HepG2 (cell line): ENCODE measurements around the gene PCYT2. TPM values are rescaled to one million over a fixed set of nuclear protein-coding genes. Genes with fewer than 3 reads are reported as not detected.

Experiments used
- AGO2 ChIP-seq: fragments of 200-400 bp; formaldehyde crosslinking; optimal IDR thresholded peaks from 2 replicates; pipeline ENCODE3; 2017; ENCODE audit warnings: mild to moderate bottlenecking, low read depth, low read length, moderate library complexity
- CBFB ChIP-seq: sonication (generic); formaldehyde crosslinking; IDR thresholded peaks from 2 replicates; pipeline ENCODE4 v1.4.0; 2020; ENCODE audit warnings: missing genetic modification reagents
- DMAP1 ChIP-seq: IDR thresholded peaks from 2 replicates; pipeline ENCODE4 v1.6.1; 2016
- DPF2 ChIP-seq: sonication (generic); formaldehyde crosslinking; IDR thresholded peaks from 2 replicates; pipeline ENCODE4 v1.4.0; 2020; ENCODE audit warnings: mild to moderate bottlenecking, low read depth, missing genetic modification reagents, borderline replicate concordance
- FOXK1 ChIP-seq: sonication (generic); formaldehyde crosslinking; IDR thresholded peaks from 2 replicates; pipeline ENCODE4 v1.4.0; 2020; ENCODE audit warnings: low read depth, missing genetic modification reagents, borderline replicate concordance
- HMG20B ChIP-seq: conservative IDR thresholded peaks from 2 replicates; pipeline ENCODE4 v1.6.1; 2016; ENCODE audit warnings: missing genetic modification reagents, missing compliant biosample characterization
- HNF4A ChIP-seq: sonication (generic); formaldehyde crosslinking; IDR thresholded peaks from 2 replicates; pipeline ENCODE4 v1.4.0; 2020; ENCODE audit warnings: missing genetic modification reagents
- KDM1A ChIP-seq: IDR thresholded peaks from 2 replicates; pipeline ENCODE4 v1.6.1; 2016; ENCODE audit warnings: missing compliant biosample characterization
- KDM4B ChIP-seq: sonication (generic); formaldehyde crosslinking; IDR thresholded peaks from 2 replicates; pipeline ENCODE4 v1.4.0; 2020; ENCODE audit warnings: missing genetic modification reagents
- KLF15 ChIP-seq: sonication (generic); formaldehyde crosslinking; IDR thresholded peaks from 2 replicates; pipeline ENCODE4 v1.8.1; 2023; ENCODE audit warnings: borderline replicate concordance, mild to moderate bottlenecking, inconsistent platforms, missing genetic modification reagents, mixed read lengths
- KLF9 ChIP-seq: IDR thresholded peaks from 2 replicates; pipeline ENCODE4 v1.6.1; 2016; ENCODE audit warnings: low read depth
- MLLT10 ChIP-seq: sonication (generic); formaldehyde crosslinking; IDR thresholded peaks from 2 replicates; pipeline ENCODE4 v1.4.0; 2020; ENCODE audit warnings: missing genetic modification reagents
- POLR2A ChIP-seq, 2 experiments: IDR thresholded peaks; 2 replicates each; pipeline ENCODE4 v1.6.1; 2011; ENCODE audit warnings: low read depth in 2 of 2, low read length in 2 of 2, mild to moderate bottlenecking in 1 of 2, moderate library complexity in 1 of 2; ENCODE audit not compliant: insufficient read depth in 1 of 2
- SP4 ChIP-seq: sonication (generic); formaldehyde crosslinking; IDR thresholded peaks from 2 replicates; pipeline ENCODE4 v1.8.1; 2023; ENCODE audit warnings: mild to moderate bottlenecking, missing genetic modification reagents
- TMF1 ChIP-seq: sonication (generic); formaldehyde crosslinking; IDR thresholded peaks from 2 replicates; pipeline ENCODE4 v1.8.1; 2022; ENCODE audit warnings: low read depth, missing genetic modification reagents
- ZBTB14 ChIP-seq: sonication (generic); formaldehyde crosslinking; IDR thresholded peaks from 2 replicates; pipeline ENCODE4 v1.4.0; 2020; ENCODE audit warnings: missing genetic modification reagents
- ZMAT3 ChIP-seq: sonication (generic); formaldehyde crosslinking; conservative IDR thresholded peaks from 2 replicates; pipeline ENCODE4 v1.7.0; 2021; ENCODE audit warnings: missing genetic modification reagents
- ZNF121 ChIP-seq: sonication (generic); formaldehyde crosslinking; IDR thresholded peaks from 2 replicates; pipeline ENCODE4 v1.5.0; 2020; ENCODE audit warnings: mild to moderate bottlenecking, missing genetic modification reagents
- ZNF235 ChIP-seq: sonication (generic); formaldehyde crosslinking; IDR thresholded peaks from 2 replicates; pipeline ENCODE4 v1.8.1; 2023; ENCODE audit warnings: mild to moderate bottlenecking, missing genetic modification reagents, borderline replicate concordance
- ZNF253 ChIP-seq: sonication (generic); formaldehyde crosslinking; IDR thresholded peaks from 2 replicates; pipeline ENCODE4 v1.8.0; 2022; ENCODE audit warnings: mild to moderate bottlenecking, missing genetic modification reagents, borderline replicate concordance
- ZNF256 ChIP-seq: sonication (generic); formaldehyde crosslinking; conservative IDR thresholded peaks from 2 replicates; pipeline ENCODE4 v1.4.0; 2020; ENCODE audit warnings: missing genetic modification reagents
- ZNF282 ChIP-seq: fragments of 450-650 bp; IDR thresholded peaks from 2 replicates; pipeline ENCODE4 v1.6.1; 2018; ENCODE audit not compliant: partially characterized antibody
- ZNF432 ChIP-seq: sonication (generic); formaldehyde crosslinking; IDR thresholded peaks from 2 replicates; pipeline ENCODE4 v1.5.0; 2020; ENCODE audit warnings: missing genetic modification reagents, mild to moderate bottlenecking, borderline replicate concordance
- polyA plus RNA-seq, 8 experiments: library from polyadenylated mRNA; depleted of rRNA in 3 of 8; stranded (reverse) in 7 of 8; unstranded in 1 of 8; fragments of >200 nt; fragmentation: Illumina TruSeq in 4 of 8; extraction: Trizol in 4 of 8; gene quantifications; 2 replicates each; pipeline versions ENCODE4 v1.2.1 to v1.2.3, GENCODE V29; 2011 to 2016; ENCODE audit warnings: low read depth in 4 of 8, missing spikeins in 1 of 8, mixed read lengths in 1 of 8; ENCODE audit not compliant: insufficient read depth in 1 of 8
- total RNA-seq, 5 experiments: library from RNA; depleted of rRNA; stranded (reverse); fragments of >200 nt; fragmentation: Illumina TruSeq; extraction: Trizol; gene quantifications; 2 replicates each; pipeline ENCODE4 v1.2.3, GENCODE V29; 2016; ENCODE audit warnings: low read depth in 1 of 5
- TF ChIP-seq, protein P1 (sequence below): sonication (generic); IDR thresholded peaks from 2 replicates; pipeline ENCODE4 v1.6.1; 2016; ENCODE audit warnings: low read depth, borderline replicate concordance
- TF ChIP-seq, protein P2 (sequence below): sonication (generic); formaldehyde crosslinking; IDR thresholded peaks from 2 replicates; pipeline ENCODE4 v1.5.0; 2020; ENCODE audit warnings: missing genetic modification reagents, mild to moderate bottlenecking, borderline replicate concordance
- TF ChIP-seq, protein P3 (sequence below): sonication (generic); formaldehyde crosslinking; IDR thresholded peaks from 2 replicates; pipeline ENCODE4 v1.8.0; 2022; ENCODE audit warnings: missing genetic modification reagents, mild to moderate bottlenecking, borderline replicate concordance
- TF ChIP-seq, protein P4 (sequence below): sonication (generic); formaldehyde crosslinking; IDR thresholded peaks from 2 replicates; pipeline ENCODE4 v1.8.1; 2023; ENCODE audit warnings: mild to moderate bottlenecking, inconsistent platforms, moderate library complexity, missing genetic modification reagents, borderline replicate concordance

Gene PCYT2
- total and polyA plus RNA-seq, 2 of the 13 experiments (the other 11 are each of a cell fraction or from before 2014, with no cell fraction given), result 147 to 297 TPM

GRCh38 chr17:81909231-81909630, 2.0 kb downstream of the PCYT2 start (continued):
- no peak for TF ChIP-seq ZNF235 (CRISPR knock-in tag)
- TF ChIP-seq POLR2A (IDR thresholded peaks at IDR 0.05; ENCODE audit: insufficient read depth in 1 of 2, low read depth in 2 of 2, low read length in 2 of 2), result no peak
- TF ChIP-seq DMAP1 (CRISPR knock-in tag), result no peak
- TF ChIP-seq ZBTB14 (CRISPR knock-in tag), result 0 out of 2 replicates have a peak, but pooled peaks have one; percentile 9
- TF ChIP-seq ZNF253 (CRISPR knock-in tag), result no peak
- no peak for TF ChIP-seq HNF4A (CRISPR knock-in tag)
- no peak for TF ChIP-seq MLLT10
- TF ChIP-seq SP4 (CRISPR knock-in tag), result no peak
- TF ChIP-seq KLF9, result no peak
- TF ChIP-seq HMG20B (CRISPR knock-in tag), result no peak
- TF ChIP-seq, protein P1, sequence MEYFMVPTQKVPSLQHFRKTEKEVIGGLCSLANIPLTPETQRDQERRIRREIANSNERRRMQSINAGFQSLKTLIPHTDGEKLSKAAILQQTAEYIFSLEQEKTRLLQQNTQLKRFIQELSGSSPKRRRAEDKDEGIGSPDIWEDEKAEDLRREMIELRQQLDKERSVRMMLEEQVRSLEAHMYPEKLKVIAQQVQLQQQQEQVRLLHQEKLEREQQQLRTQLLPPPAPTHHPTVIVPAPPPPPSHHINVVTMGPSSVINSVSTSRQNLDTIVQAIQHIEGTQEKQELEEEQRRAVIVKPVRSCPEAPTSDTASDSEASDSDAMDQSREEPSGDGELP, result no peak
- no peak for TF ChIP-seq CBFB
- TF ChIP-seq, protein P2, sequence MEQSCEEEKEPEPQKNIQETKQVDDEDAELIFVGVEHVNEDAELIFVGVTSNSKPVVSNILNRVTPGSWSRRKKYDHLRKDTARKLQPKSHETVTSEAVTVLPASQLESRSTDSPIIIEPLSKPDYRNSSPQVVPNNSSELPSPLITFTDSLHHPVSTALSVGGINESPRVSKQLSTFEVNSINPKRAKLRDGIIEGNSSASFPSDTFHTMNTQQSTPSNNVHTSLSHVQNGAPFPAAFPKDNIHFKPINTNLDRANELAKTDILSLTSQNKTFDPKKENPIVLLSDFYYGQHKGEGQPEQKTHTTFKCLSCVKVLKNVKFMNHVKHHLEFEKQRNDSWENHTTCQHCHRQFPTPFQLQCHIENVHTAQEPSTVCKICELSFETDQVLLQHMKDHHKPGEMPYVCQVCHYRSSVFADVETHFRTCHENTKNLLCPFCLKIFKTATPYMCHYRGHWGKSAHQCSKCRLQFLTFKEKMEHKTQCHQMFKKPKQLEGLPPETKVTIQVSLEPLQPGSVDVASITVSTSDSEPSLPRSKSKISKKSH (CRISPR knock-in tag), result 0 out of 2 replicates have a peak, but pooled peaks have one; percentile 14
- TF ChIP-seq DPF2 (CRISPR knock-in tag), result no peak
- TF ChIP-seq KDM1A (CRISPR knock-in tag), result no peak
- no peak for TF ChIP-seq ZMAT3
- TF ChIP-seq, protein P3, sequence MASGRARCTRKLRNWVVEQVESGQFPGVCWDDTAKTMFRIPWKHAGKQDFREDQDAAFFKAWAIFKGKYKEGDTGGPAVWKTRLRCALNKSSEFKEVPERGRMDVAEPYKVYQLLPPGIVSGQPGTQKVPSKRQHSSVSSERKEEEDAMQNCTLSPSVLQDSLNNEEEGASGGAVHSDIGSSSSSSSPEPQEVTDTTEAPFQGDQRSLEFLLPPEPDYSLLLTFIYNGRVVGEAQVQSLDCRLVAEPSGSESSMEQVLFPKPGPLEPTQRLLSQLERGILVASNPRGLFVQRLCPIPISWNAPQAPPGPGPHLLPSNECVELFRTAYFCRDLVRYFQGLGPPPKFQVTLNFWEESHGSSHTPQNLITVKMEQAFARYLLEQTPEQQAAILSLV (CRISPR knock-in tag), result no peak
- no peak for TF ChIP-seq ZNF432
- no peak for TF ChIP-seq KDM4B
- no peak for TF ChIP-seq ZNF121 (CRISPR knock-in tag)
- no peak for TF ChIP-seq ZNF282
- TF ChIP-seq, protein P4, sequence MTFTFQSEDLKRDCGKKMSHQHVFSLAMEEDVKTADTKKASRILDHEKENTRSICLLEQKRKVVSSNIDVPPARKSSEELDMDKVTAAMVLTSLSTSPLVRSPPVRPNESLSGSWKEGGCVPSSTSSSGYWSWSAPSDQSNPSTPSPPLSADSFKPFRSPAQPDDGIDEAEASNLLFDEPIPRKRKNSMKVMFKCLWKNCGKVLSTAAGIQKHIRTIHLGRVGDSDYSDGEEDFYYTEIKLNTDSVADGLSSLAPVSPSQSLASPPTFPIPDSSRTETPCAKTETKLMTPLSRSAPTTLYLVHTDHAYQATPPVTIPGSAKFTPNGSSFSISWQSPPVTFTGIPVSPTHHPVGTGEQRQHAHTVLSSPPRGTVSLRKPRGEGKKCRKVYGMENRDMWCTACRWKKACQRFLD, result 0 out of 2 replicates have a peak, but pooled peaks have one; percentile 62
- 0 out of 2 replicates have a peak, but pooled peaks have one; percentile 47 for TF ChIP-seq TMF1 (CRISPR knock-in tag)
- peak; percentile 78 for TF ChIP-seq AGO2
- TF ChIP-seq KLF15 (CRISPR knock-in tag), result peak; percentile 27; the same call in 1 of the 2 replicates
- TF ChIP-seq ZNF256 (CRISPR knock-in tag), result no peak
- no peak for TF ChIP-seq FOXK1
